ENCODE results near the gene PPP1R16B.

PPP1R16B gene

DNA sequence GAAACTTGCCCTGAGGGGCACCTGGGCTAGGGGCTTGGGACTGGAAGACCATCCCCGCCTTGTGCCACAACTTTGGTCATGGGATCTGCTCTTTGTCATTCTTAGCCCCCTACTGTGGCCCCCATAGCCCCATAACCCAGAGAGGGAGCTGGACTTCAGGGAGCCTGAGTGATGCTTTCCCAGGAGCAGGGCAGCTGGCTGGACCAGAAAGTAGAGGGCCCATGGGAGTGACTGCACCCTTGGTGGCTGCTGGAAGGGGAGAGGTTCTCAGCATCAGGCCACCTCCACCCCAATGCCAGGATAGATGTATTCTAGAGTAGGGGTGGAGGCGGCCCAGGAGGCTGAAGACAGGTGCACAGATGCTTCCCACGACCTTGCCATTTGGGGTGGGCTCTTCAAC, 114.9 kb downstream of the PPP1R16B start:
- no peaks in the 10 kb centered on the region for H3K36me3 ChIP-seq
- H3K27me3 ChIP-seq = no peaks in the 10 kb centered on the region
- no peak overlapping the region for H3K4me3 ChIP-seq (ENCODE audit: low read depth in 1 of 2, low read length in 1 of 2)
- H3K4me1 ChIP-seq (ENCODE audit: control insufficient read depth in 1 of 2, insufficient read depth in 1 of 2, low read depth in 1 of 2, low read length in 1 of 2) = no peaks in the 10 kb centered on the region
- H3K9me3 ChIP-seq = no peaks in the 10 kb centered on the region
- TF ChIP-seq, protein P1, sequence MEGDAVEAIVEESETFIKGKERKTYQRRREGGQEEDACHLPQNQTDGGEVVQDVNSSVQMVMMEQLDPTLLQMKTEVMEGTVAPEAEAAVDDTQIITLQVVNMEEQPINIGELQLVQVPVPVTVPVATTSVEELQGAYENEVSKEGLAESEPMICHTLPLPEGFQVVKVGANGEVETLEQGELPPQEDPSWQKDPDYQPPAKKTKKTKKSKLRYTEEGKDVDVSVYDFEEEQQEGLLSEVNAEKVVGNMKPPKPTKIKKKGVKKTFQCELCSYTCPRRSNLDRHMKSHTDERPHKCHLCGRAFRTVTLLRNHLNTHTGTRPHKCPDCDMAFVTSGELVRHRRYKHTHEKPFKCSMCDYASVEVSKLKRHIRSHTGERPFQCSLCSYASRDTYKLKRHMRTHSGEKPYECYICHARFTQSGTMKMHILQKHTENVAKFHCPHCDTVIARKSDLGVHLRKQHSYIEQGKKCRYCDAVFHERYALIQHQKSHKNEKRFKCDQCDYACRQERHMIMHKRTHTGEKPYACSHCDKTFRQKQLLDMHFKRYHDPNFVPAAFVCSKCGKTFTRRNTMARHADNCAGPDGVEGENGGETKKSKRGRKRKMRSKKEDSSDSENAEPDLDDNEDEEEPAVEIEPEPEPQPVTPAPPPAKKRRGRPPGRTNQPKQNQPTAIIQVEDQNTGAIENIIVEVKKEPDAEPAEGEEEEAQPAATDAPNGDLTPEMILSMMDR (IDR thresholded peaks at IDR 0.05) = no peak
- H3K27ac ChIP-seq = no peak overlapping the region

DNA sequence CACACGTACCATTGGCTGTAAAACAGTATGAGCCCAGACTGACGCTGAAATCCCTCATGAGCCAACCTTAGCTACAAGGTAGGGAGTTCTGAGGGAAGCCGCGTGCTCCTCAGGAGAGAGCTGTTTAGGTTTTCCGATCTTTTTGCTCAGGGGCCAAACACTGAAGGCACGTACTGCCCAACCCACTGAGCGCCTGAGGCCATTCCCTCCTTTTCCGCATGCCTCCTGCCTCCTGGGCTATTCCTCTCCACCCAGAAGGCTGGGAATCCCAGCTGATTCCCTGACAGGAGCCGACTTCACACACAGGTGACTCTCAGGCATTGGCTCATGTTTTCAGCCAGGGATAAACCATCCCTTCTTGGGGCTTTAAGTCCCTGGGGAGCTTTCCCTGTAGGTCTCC, 115.4 kb downstream of the PPP1R16B start:
- TF ChIP-seq, protein P1 (IDR thresholded peaks at IDR 0.05) = no peak
- peaks cover 0 to under 1% of the 10 kb centered on the region in 2 experiments for H3K4me1 ChIP-seq (ENCODE audit: control insufficient read depth in 1 of 2, insufficient read depth in 1 of 2, low read depth in 1 of 2, low read length in 1 of 2)
- no peaks in the 10 kb centered on the region for H3K9me3 ChIP-seq
- no peak overlapping the region for H3K4me3 ChIP-seq (ENCODE audit: low read depth in 1 of 2, low read length in 1 of 2)
- H3K27me3 ChIP-seq = no peaks in the 10 kb centered on the region
- H3K36me3 ChIP-seq = no peaks in the 10 kb centered on the region
- H3K27ac ChIP-seq = no peak overlapping the region

DNA sequence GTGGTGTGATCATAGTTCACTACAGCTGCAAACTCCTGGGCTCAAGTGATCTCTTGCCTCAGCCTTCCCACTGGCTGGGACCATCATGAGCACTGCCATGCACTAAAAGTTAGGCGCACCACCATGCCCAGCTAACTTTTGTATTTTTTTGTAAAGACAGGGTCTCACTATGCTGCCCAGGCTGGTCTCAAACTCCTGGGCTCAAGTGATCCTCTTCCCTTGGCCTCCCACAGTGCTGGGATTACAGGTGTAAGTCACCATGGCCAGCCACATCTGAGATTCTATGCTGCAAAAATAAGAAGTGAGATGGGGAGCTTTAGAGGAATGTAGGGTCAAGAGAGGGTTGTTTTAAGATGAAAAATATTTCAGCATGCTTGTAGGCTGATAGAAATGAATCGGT, 119.2 kb downstream of the PPP1R16B start:
- TF ChIP-seq, protein P1 (IDR thresholded peaks at IDR 0.05) = no peak
- Histone ChIP-seq H3K36me3 (no peaks in the 10 kb centered on the region), H3K4me1 (ENCODE audit: control insufficient read depth in 1 of 2, insufficient read depth in 1 of 2, low read depth in 1 of 2, low read length in 1 of 2) (peaks cover 19 to 29% of the 10 kb centered on the region in 2 experiments), H3K27ac (no peak overlapping the region), H3K4me3 (ENCODE audit: low read depth in 1 of 2, low read length in 1 of 2) (no peak overlapping the region), H3K27me3 (no peaks in the 10 kb centered on the region), H3K9me3 (no peaks in the 10 kb centered on the region)

DNA sequence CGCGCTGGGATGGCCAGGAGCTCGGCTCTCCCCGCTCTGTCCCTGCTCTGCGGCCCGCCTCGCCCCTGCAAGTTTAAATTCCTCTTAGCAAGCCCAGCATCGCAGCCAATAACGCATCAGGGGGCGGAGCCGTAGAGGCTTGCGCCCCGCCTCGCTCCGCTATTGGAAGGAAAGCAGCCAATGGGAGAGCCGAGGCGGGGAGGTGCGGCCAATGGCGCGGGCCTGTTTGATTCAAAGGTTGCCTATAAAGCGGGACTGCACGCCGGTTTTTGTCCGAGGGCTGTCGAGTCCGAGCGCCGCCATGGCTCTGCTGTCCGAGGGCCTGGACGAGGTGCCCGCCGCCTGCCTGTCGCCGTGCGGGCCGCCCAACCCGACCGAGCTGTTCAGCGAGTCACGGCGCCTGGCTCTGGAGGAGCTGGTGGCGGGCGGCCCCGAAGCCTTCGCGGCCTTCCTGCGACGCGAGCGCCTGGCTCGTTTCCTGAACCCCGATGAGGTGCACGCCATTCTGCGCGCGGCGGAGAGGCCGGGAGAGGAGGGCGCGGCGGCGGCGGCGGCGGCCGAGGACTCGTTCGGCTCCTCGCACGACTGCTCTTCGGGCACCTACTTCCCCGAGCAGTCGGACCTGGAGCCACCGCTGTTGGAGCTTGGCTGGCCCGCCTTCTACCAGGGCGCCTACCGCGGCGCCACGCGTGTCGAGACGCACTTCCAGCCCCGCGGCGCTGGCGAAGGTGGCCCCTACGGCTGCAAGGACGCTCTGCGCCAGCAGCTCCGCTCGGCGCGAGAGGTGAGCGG, 120.8 kb downstream of the PPP1R16B start, which contains the start of gene FAM83D:
FAM83D (plus strand) TSS at position 276 of the 792 bp plus-strand sequence; CDS start at position 302, 26 bp downstream.
- no peaks in the 10 kb centered on the region for H3K27me3 ChIP-seq
- H3K4me3 ChIP-seq (ENCODE audit: low read depth in 1 of 2, low read length in 1 of 2) = peak within 1 kb of the TSS; percentile 62 to 77
- no peaks in the 10 kb centered on the region for H3K9me3 ChIP-seq
- H3K4me1 ChIP-seq (ENCODE audit: control insufficient read depth in 1 of 2, insufficient read depth in 1 of 2, low read depth in 1 of 2, low read length in 1 of 2) = peaks cover 19 to 29% of the 10 kb centered on the region in 2 experiments
- TF ChIP-seq, protein P1 (IDR thresholded peaks at IDR 0.05) = peak; percentile 15
- H3K27ac ChIP-seq = no peak within 1 kb of the TSS
- H3K36me3 ChIP-seq = no peaks in the 10 kb centered on the region

DNA sequence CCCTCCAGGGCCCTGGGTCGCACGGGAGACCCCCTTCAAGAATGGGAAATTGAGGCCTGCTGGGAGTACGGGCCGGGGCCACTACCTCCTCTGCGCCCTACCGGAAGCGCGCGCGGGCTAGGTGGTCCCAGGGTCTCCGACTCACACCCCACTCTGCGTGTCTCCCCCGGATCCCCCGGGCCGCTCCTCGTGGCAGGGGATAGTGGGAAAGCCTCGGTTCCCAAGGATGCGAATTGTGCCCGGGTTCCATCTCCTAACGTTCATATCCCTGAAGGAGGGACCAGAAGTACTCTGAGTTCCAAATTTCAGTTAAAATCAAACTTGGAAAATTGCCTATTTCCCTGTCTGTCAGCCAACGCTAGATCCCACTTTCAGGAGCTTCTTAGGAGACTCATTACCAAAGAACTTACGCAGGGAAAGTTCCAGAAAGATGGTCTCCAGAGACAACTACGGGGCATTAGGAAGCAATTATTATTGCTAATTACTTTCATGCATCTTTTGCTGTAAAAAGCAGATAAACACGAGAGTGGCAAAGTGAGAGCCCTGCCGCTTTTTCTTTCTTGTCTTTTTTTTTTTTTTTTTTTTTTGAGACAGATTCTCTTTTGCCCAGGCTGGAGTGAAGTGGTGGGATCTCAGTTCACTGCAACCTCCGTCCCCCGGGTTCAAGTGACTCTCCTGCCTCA, 121.6 kb downstream of the PPP1R16B start:
- Histone ChIP-seq H3K9me3 (no peaks in the 10 kb centered on the region), H3K27ac (no peak overlapping the region), H3K36me3 (no peaks in the 10 kb centered on the region), H3K27me3 (no peaks in the 10 kb centered on the region), H3K4me1 (ENCODE audit: control insufficient read depth in 1 of 2, insufficient read depth in 1 of 2, low read depth in 1 of 2, low read length in 1 of 2) (peaks cover 19 to 29% of the 10 kb centered on the region in 2 experiments), H3K4me3 (ENCODE audit: low read depth in 1 of 2, low read length in 1 of 2) (peak overlapping the region; percentile 62 to 77)
- TF ChIP-seq, protein P1 (IDR thresholded peaks at IDR 0.05) = no peak

Measured in neutrophil (primary cell).